ENCODE measurements around the gene CDC5L. TPM values are rescaled to one million over a fixed set of nuclear protein-coding genes. Genes with fewer than 3 reads are reported as not detected.

CDC5L gene
- total and polyA plus RNA-seq, 2 experiments from 2014 or later = 27.0 to 32.5 TPM

DNA sequence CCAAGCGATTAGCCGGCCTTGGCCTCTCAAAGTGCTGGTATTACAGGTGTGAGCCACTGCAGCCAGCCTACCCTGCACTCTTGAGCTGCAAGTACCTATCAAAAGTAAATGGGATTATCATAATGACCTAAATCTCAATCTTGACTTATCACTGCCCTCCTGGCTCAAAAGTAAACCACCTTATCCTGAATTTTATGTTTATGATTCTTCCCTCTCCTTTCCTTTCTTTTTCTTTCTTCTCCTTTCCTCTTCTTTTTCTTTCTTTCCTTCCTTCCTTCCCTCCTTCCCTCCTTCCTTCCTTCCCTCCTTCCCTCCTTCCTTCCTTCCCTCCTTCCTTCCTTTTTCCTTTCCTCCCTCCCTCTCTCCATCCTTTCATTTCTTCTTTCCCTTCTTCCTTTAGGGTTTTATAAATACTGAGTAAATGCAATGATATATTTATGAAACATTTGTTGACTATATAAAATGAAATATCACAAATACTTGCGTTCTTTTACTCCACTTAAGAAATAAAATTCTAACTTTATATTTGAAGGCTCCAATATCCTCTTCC, 24.1 kb upstream of the CDC5L start:
- DNase-seq (ENCODE audit: low spot score) = no peak
- ATAC-seq = no peak
- H3K36me3 ChIP-seq (ENCODE audit: insufficient read depth) = no peaks in the 10 kb centered on the region
- H3K4me3 ChIP-seq = no peak overlapping the region
- Mint-ChIP-seq H3K27me3 (ENCODE audit: insufficient read depth, low read depth, poor library complexity) (no peaks in the 10 kb centered on the region), H3K4me3 (no peak overlapping the region), H3K4me1 (no peaks in the 10 kb centered on the region; the same call in 2 of the 3 replicates), H3K36me3 (ENCODE audit: low read depth) (no peaks in the 10 kb centered on the region), H3K9me3 (no peaks in the 10 kb centered on the region), H3K27ac (no peak overlapping the region)
- H4K20me1 ChIP-seq (replicated peaks; ENCODE audit: insufficient read depth) = no peaks in the 10 kb centered on the region
- no peaks in the 10 kb centered on the region for H3K4me1 ChIP-seq (ENCODE audit: insufficient read depth)
- H3K27ac ChIP-seq (ENCODE audit: low read depth) = no peak overlapping the region
- no peak overlapping the region for H3K4me2 ChIP-seq
- no peaks in the 10 kb centered on the region for H3K9me2 ChIP-seq (ENCODE audit: insufficient read depth)
- no peaks in the 10 kb centered on the region for H3F3A ChIP-seq (replicated peaks; ENCODE audit: low read depth)
- no peaks in the 10 kb centered on the region for H3K79me2 ChIP-seq (replicated peaks; ENCODE audit: insufficient read depth)
- H3K27me3 ChIP-seq (ENCODE audit: insufficient read depth) = no peaks in the 10 kb centered on the region
- TF ChIP-seq EZH2phosphoT487 (IDR thresholded peaks at IDR 0.05; ENCODE audit: unreplicated experiment) = no peak
- peak overlapping the region; percentile 63 for H2AFZ ChIP-seq

DNA sequence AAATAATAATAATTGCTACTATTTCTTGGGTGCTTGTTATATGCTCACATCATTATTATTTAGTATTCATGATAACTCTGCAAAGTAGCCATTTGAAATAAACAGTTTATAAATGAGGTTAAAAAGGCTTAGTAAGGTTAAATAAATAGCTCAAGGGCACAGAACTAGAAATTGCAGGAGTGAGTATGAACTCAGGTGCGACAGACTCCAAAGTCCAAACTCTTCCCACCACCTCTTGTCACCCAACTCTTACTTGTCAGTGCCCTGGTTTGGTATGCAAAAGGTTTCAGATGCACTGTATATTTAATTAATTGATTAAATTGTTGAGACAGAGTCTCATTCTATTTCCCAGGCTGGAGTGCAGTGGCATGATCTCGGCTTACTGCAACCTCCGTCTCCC, 20.7 kb upstream of the CDC5L start:
- Histone ChIP-seq H3K4me1 (ENCODE audit: insufficient read depth) (no peaks in the 10 kb centered on the region), H2AFZ (no peak overlapping the region), H3K4me2 (no peak overlapping the region), H3K27me3 (ENCODE audit: insufficient read depth) (no peaks in the 10 kb centered on the region), H3K36me3 (ENCODE audit: insufficient read depth) (no peaks in the 10 kb centered on the region), H3K79me2 (replicated peaks; ENCODE audit: insufficient read depth) (no peaks in the 10 kb centered on the region), H3K9me2 (ENCODE audit: insufficient read depth) (no peaks in the 10 kb centered on the region), H3K27ac (ENCODE audit: low read depth) (no peak overlapping the region), H3K4me3 (no peak overlapping the region), H3F3A (replicated peaks; ENCODE audit: low read depth) (no peaks in the 10 kb centered on the region), H4K20me1 (replicated peaks; ENCODE audit: insufficient read depth) (no peaks in the 10 kb centered on the region)
- Mint-ChIP-seq H3K36me3 (ENCODE audit: low read depth) (no peaks in the 10 kb centered on the region), H3K4me1 (no peaks in the 10 kb centered on the region; the same call in 2 of the 3 replicates), H3K27me3 (ENCODE audit: insufficient read depth, low read depth, poor library complexity) (no peaks in the 10 kb centered on the region), H3K9me3 (no peaks in the 10 kb centered on the region; the same call in 2 of the 3 replicates), H3K4me3 (no peak overlapping the region), H3K27ac (no peak overlapping the region)
- ATAC-seq (no peak), DNase-seq (ENCODE audit: low spot score) (no peak)
- TF ChIP-seq STAT1 (IDR thresholded peaks at IDR 0.05; ENCODE audit: unreplicated experiment) (no peak), EZH2phosphoT487 (IDR thresholded peaks at IDR 0.05; ENCODE audit: unreplicated experiment) (no peak), POLR2AphosphoS5 (IDR thresholded peaks at IDR 0.05; ENCODE audit: low read depth) (no peak)
- TF ChIP-seq, protein P1, sequence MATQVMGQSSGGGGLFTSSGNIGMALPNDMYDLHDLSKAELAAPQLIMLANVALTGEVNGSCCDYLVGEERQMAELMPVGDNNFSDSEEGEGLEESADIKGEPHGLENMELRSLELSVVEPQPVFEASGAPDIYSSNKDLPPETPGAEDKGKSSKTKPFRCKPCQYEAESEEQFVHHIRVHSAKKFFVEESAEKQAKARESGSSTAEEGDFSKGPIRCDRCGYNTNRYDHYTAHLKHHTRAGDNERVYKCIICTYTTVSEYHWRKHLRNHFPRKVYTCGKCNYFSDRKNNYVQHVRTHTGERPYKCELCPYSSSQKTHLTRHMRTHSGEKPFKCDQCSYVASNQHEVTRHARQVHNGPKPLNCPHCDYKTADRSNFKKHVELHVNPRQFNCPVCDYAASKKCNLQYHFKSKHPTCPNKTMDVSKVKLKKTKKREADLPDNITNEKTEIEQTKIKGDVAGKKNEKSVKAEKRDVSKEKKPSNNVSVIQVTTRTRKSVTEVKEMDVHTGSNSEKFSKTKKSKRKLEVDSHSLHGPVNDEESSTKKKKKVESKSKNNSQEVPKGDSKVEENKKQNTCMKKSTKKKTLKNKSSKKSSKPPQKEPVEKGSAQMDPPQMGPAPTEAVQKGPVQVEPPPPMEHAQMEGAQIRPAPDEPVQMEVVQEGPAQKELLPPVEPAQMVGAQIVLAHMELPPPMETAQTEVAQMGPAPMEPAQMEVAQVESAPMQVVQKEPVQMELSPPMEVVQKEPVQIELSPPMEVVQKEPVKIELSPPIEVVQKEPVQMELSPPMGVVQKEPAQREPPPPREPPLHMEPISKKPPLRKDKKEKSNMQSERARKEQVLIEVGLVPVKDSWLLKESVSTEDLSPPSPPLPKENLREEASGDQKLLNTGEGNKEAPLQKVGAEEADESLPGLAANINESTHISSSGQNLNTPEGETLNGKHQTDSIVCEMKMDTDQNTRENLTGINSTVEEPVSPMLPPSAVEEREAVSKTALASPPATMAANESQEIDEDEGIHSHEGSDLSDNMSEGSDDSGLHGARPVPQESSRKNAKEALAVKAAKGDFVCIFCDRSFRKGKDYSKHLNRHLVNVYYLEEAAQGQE (IDR thresholded peaks at IDR 0.05; ENCODE audit: unreplicated experiment) = no peak

DNA sequence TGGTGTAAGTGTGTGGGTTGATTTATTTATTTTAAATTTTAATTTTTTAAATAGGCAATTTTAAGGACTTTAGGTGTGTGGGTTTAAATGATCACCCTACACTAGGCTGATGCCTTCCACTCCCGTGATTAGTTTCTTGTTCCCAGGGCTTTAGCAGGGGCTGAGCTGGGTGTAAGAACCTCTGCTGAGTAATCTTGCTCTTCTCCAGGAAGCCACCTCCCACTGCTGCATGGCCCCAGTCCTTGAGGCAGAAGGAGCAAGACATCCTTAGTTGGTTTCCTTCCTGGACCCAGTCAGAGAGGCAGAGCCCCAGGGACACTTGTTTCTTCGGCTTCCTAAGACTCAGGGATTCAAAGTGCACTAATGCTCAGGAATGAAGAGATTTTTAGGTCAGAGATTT, 19.8 kb upstream of the CDC5L start:
- H3K4me2 ChIP-seq = no peak overlapping the region
- H3K27me3 ChIP-seq (ENCODE audit: insufficient read depth) = no peaks in the 10 kb centered on the region
- no peaks in the 10 kb centered on the region for H4K20me1 ChIP-seq (replicated peaks; ENCODE audit: insufficient read depth)
- Mint-ChIP-seq H3K4me3 (no peak overlapping the region), H3K27me3 (ENCODE audit: insufficient read depth, low read depth, poor library complexity) (no peaks in the 10 kb centered on the region), H3K9me3 (no peaks in the 10 kb centered on the region; the same call in 2 of the 3 replicates), H3K36me3 (ENCODE audit: low read depth) (no peaks in the 10 kb centered on the region), H3K27ac (no peak overlapping the region), H3K4me1 (no peaks in the 10 kb centered on the region)
- no peaks in the 10 kb centered on the region for H3K9me2 ChIP-seq (ENCODE audit: insufficient read depth)
- H3K27ac ChIP-seq (ENCODE audit: low read depth) = no peak overlapping the region
- DNase-seq (ENCODE audit: low spot score) (no peak), ATAC-seq (peak; percentile 37; the same call in 2 of the 3 replicates)
- H2AFZ ChIP-seq = no peak overlapping the region
- H3F3A ChIP-seq (replicated peaks; ENCODE audit: low read depth) = no peaks in the 10 kb centered on the region
- H3K36me3 ChIP-seq (ENCODE audit: insufficient read depth) = no peaks in the 10 kb centered on the region
- no peaks in the 10 kb centered on the region for H3K4me1 ChIP-seq (ENCODE audit: insufficient read depth)
- H3K4me3 ChIP-seq = no peak overlapping the region
- no peak for TF ChIP-seq STAT1 (IDR thresholded peaks at IDR 0.05; ENCODE audit: unreplicated experiment)
- H3K79me2 ChIP-seq (replicated peaks; ENCODE audit: insufficient read depth) = no peaks in the 10 kb centered on the region

Measured in GM23338 (cell line).